SK-N-SH treated with all-trans-retinoic acid at 6 μM for 48 hours (cell line): ENCODE data around the gene FGG.

Experiments
- ATAC-seq: fragments of 200-7000 bp; cut with Tn5 transposase; 3 replicates; pipeline ENCODE4 v1.9.1; 2020; ENCODE audit warnings: mild to moderate bottlenecking, moderate library complexity
- ARNTL ChIP-seq: fragments of 450-650 bp; formaldehyde crosslinking; IDR thresholded peaks from 2 replicates; pipeline ENCODE4 v1.5.0; 2020; ENCODE audit warnings: low read depth, mild to moderate bottlenecking, moderate library complexity, borderline replicate concordance
- BACH2 ChIP-seq: fragments of 250-450 bp; sonication (Bioruptor Pico); IDR thresholded peaks from 2 replicates; pipeline ENCODE4 v1.9.0; 2021; ENCODE audit warnings: mild to moderate bottlenecking, borderline replicate concordance
- ESRRG ChIP-seq: fragments of 250-450 bp; sonication (Bioruptor Pico); IDR thresholded peaks from 2 replicates; pipeline ENCODE4 v1.6.1; 2021; ENCODE audit warnings: mild to moderate bottlenecking
- GLIS3 ChIP-seq: fragments of 250-450 bp; sonication (Bioruptor Pico); IDR thresholded peaks from 2 replicates; pipeline ENCODE4 v1.5.0; 2020; ENCODE audit warnings: mild to moderate bottlenecking, moderate library complexity
- PPARA ChIP-seq: fragments of 250-450 bp; sonication (Bioruptor Pico); IDR thresholded peaks from 2 replicates; pipeline ENCODE4 v1.5.0; 2020; ENCODE audit warnings: mild to moderate bottlenecking, borderline replicate concordance
- RARB ChIP-seq: fragments of 250-450 bp; sonication (Bioruptor Pico); IDR thresholded peaks from 2 replicates; pipeline ENCODE4 v1.8.0; 2021; ENCODE audit warnings: mild to moderate bottlenecking, moderate library complexity
- SNAI2 ChIP-seq: fragments of 250-450 bp; sonication (Bioruptor Pico); IDR thresholded peaks from 2 replicates; pipeline ENCODE4 v1.5.0; 2020; ENCODE audit warnings: mild to moderate bottlenecking, moderate library complexity
- TCF4 ChIP-seq: fragments of 250-450 bp; sonication (Bioruptor Pico); IDR thresholded peaks from 2 replicates; pipeline ENCODE4 v1.8.0; 2021; ENCODE audit warnings: mild to moderate bottlenecking, moderate library complexity, borderline replicate concordance
- ZC3H10 ChIP-seq: fragments of 250-450 bp; sonication (Bioruptor Pico); IDR thresholded peaks from 2 replicates; pipeline ENCODE4 v1.5.1; 2021; ENCODE audit warnings: mild to moderate bottlenecking, moderate library complexity
- ZFP3 ChIP-seq: fragments of 250-450 bp; sonication (Bioruptor Pico); IDR thresholded peaks from 2 replicates; pipeline ENCODE4 v1.5.0; 2020; ENCODE audit warnings: mild to moderate bottlenecking, moderate library complexity
- ZFP30 ChIP-seq: fragments of 450-650 bp; formaldehyde crosslinking; IDR thresholded peaks from 2 replicates; pipeline ENCODE4 v1.5.0; 2022; ENCODE audit warnings: mild to moderate bottlenecking, moderate library complexity
- ZNF565 ChIP-seq: fragments of 450-650 bp; formaldehyde crosslinking; conservative IDR thresholded peaks from 2 replicates; pipeline ENCODE4 v1.5.0; 2020; ENCODE audit warnings: low read depth, mild to moderate bottlenecking, moderate library complexity
- ZNF70 ChIP-seq: fragments of 450-650 bp; formaldehyde crosslinking; IDR thresholded peaks from 2 replicates; pipeline ENCODE4 v1.5.0; 2020; ENCODE audit warnings: mild to moderate bottlenecking, moderate library complexity
- TF ChIP-seq, protein P1 (sequence below): fragments of 250-450 bp; sonication (Bioruptor Pico); IDR thresholded peaks from 2 replicates; pipeline ENCODE4 v1.5.1; 2020; ENCODE audit warnings: low read depth, mild to moderate bottlenecking, moderate library complexity
- TF ChIP-seq, protein P2 (sequence below): fragments of 250-450 bp; sonication (Bioruptor Pico); IDR thresholded peaks from 2 replicates; pipeline ENCODE4 v1.8.0; 2021; ENCODE audit warnings: low read depth, mild to moderate bottlenecking, moderate library complexity, borderline replicate concordance
- TF ChIP-seq, protein P3 (sequence below): fragments of 250-450 bp; sonication (Bioruptor Pico); IDR thresholded peaks from 2 replicates; pipeline ENCODE4 v1.8.0; 2020; ENCODE audit warnings: mild to moderate bottlenecking, moderate library complexity, borderline replicate concordance
- TF ChIP-seq, protein P4 (sequence below): fragments of 250-450 bp; sonication (Bioruptor Pico); IDR thresholded peaks from 2 replicates; pipeline ENCODE4 v1.5.0; 2020; ENCODE audit warnings: mild to moderate bottlenecking, moderate library complexity

FGG gene

DNA sequence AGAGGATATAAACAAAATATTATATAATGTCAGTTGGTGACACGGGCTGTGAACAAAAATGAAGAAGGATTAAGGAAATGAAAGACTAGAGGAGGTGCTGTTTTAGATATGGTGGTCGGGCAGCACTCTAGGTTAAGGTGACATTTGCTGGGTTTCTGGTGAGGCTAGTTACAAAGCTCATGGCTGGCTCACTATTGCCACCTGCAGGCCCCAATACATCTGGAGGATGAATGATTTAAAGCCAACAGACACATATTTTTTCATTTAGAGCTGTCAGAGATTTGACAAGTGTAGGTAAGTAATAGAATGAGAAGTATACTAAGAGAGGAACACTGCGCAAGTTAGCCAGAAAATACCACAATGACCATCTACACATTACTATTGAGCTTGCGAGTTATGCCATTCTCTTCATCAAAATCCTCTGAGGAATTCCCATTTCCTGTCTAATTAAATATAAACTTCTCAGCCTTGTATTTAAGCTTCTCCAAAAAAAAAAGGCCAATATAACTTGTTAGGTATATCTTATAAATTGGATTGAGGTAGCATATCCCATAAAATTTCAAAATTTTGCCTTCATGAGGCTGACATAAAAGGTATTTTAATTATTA is 6.4 kb upstream of the FGG start:
- TF ChIP-seq ZFP30 (CRISPR knock-in tag) (no peak), PPARA (CRISPR knock-in tag) (no peak), TCF4 (CRISPR knock-in tag) (no peak), ZNF565 (no peak), SNAI2 (no peak), ESRRG (no peak), GLIS3 (CRISPR knock-in tag) (no peak), BACH2 (CRISPR knock-in tag) (no peak), ZFP3 (CRISPR knock-in tag) (no peak)
- TF ChIP-seq, protein P1, sequence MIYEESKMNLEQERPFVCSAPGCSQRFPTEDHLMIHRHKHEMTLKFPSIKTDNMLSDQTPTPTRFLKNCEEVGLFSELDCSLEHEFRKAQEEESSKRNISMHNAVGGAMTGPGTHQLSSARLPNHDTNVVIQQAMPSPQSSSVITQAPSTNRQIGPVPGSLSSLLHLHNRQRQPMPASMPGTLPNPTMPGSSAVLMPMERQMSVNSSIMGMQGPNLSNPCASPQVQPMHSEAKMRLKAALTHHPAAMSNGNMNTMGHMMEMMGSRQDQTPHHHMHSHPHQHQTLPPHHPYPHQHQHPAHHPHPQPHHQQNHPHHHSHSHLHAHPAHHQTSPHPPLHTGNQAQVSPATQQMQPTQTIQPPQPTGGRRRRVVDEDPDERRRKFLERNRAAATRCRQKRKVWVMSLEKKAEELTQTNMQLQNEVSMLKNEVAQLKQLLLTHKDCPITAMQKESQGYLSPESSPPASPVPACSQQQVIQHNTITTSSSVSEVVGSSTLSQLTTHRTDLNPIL (CRISPR knock-in tag): no peak
- TF ChIP-seq, protein P2, sequence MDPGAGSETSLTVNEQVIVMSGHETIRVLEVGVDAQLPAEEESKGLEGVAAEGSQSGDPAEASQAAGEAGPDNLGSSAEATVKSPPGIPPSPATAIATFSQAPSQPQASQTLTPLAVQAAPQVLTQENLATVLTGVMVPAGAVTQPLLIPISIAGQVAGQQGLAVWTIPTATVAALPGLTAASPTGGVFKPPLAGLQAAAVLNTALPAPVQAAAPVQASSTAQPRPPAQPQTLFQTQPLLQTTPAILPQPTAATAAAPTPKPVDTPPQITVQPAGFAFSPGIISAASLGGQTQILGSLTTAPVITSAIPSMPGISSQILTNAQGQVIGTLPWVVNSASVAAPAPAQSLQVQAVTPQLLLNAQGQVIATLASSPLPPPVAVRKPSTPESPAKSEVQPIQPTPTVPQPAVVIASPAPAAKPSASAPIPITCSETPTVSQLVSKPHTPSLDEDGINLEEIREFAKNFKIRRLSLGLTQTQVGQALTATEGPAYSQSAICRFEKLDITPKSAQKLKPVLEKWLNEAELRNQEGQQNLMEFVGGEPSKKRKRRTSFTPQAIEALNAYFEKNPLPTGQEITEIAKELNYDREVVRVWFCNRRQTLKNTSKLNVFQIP (CRISPR knock-in tag): no peak
- ATAC-seq: peak; percentile 82

DNA sequence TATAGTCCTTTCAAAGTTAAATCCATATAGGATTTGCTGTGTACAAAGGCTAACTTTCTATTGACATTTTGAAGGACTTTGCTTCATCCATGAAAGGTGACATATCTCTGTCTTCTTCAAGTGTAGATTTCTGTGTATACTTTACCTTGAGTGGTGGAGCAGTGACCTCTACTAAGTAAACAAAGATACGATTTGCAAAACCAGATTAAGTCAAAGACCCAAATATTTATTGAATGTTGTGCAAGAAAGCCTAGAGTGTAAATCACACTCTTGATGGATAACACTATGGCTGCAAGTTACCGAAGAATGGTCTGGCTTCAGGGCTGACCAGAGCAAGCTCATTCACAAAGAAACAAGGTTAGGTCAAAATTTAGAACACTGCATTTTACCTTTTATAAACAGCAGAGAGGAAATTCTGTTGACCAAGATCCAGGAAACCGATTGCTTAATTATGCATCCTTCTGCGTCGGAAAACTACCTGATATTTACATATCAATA is 5.4 kb upstream of the FGG start:
- no peak for TF ChIP-seq SNAI2
- TF ChIP-seq ZNF70 (CRISPR knock-in tag): no peak
- TF ChIP-seq RARB (CRISPR knock-in tag): no peak
- TF ChIP-seq, protein P1 (CRISPR knock-in tag): no peak
- ATAC-seq: no peak

DNA sequence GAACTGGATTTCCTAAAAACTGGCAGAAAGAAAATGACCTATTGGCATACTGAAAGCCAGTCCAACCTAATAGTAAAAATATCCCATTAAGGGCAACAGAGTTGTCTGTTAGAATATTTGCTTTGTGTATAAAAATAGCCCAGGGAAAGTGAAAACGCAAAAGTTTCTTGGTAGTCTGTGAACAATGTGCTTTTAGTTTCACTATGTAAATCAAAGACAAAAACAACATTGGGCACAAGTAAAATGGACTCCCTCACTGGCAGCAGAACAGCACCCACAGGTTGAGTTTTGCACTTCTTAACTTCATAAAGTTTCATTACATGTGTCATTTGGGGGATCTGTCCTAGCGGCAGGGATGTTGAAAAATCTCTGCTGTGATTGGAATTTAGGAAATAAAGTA is 4.3 kb upstream of the FGG start:
- ATAC-seq: no peak
- TF ChIP-seq BACH2 (CRISPR knock-in tag) (no peak), ARNTL (no peak), TCF4 (CRISPR knock-in tag) (no peak)
- TF ChIP-seq, protein P3, sequence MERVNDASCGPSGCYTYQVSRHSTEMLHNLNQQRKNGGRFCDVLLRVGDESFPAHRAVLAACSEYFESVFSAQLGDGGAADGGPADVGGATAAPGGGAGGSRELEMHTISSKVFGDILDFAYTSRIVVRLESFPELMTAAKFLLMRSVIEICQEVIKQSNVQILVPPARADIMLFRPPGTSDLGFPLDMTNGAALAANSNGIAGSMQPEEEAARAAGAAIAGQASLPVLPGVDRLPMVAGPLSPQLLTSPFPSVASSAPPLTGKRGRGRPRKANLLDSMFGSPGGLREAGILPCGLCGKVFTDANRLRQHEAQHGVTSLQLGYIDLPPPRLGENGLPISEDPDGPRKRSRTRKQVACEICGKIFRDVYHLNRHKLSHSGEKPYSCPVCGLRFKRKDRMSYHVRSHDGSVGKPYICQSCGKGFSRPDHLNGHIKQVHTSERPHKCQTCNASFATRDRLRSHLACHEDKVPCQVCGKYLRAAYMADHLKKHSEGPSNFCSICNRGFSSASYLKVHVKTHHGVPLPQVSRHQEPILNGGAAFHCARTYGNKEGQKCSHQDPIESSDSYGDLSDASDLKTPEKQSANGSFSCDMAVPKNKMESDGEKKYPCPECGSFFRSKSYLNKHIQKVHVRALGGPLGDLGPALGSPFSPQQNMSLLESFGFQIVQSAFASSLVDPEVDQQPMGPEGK: no peak

DNA sequence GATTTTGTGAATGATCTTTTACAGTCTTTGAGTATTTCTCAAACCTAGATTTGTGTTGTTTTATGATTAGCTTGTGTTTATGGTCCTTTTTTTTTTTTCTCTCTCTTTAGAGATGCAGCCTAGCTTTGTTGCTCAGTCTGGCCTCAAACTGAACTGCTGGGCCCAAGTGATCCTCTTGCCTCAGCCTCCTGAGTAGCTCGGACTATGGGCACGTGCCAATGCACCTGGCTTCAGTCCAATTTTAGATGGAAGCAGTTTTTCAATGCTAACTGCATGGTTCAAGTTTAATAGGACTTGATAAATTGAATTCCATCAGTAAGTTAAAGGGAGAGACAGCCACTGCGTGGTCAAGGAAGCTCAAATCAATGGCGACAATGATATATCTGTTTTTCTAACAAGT is 3.8 kb upstream of the FGG start:
- ATAC-seq: no peak

More for the DNA sequence above, 3.8 kb upstream of the FGG start:
- TF ChIP-seq, protein P4, sequence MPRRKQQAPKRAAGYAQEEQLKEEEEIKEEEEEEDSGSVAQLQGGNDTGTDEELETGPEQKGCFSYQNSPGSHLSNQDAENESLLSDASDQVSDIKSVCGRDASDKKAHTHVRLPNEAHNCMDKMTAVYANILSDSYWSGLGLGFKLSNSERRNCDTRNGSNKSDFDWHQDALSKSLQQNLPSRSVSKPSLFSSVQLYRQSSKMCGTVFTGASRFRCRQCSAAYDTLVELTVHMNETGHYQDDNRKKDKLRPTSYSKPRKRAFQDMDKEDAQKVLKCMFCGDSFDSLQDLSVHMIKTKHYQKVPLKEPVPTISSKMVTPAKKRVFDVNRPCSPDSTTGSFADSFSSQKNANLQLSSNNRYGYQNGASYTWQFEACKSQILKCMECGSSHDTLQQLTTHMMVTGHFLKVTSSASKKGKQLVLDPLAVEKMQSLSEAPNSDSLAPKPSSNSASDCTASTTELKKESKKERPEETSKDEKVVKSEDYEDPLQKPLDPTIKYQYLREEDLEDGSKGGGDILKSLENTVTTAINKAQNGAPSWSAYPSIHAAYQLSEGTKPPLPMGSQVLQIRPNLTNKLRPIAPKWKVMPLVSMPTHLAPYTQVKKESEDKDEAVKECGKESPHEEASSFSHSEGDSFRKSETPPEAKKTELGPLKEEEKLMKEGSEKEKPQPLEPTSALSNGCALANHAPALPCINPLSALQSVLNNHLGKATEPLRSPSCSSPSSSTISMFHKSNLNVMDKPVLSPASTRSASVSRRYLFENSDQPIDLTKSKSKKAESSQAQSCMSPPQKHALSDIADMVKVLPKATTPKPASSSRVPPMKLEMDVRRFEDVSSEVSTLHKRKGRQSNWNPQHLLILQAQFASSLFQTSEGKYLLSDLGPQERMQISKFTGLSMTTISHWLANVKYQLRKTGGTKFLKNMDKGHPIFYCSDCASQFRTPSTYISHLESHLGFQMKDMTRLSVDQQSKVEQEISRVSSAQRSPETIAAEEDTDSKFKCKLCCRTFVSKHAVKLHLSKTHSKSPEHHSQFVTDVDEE: no peak
- TF ChIP-seq ZC3H10 (CRISPR knock-in tag) (no peak), BACH2 (CRISPR knock-in tag) (no peak), RARB (CRISPR knock-in tag) (no peak), SNAI2 (no peak), ESRRG (no peak), ZFP30 (CRISPR knock-in tag) (no peak), TCF4 (CRISPR knock-in tag) (no peak)
- TF ChIP-seq, protein P1 (CRISPR knock-in tag): no peak
